SK-N-SH (cell line): Measurements from ENCODE around the gene ACKR3. TPM values are rescaled to one million over a fixed set of nuclear protein-coding genes. Genes with fewer than 3 reads are reported as not detected.
A peak's percentile ranks its signal among the peaks of the same experiment; 100 is the strongest.

ENCODE experiments used
- CTCF ChIA-PET: fragments of 300-600, 350-600 bp; formaldehyde crosslinking; extraction: SDS; loops from one replicate; lab custom pipeline; 2021; lab: Yijun Ruan, JAX
- POLR2A ChIA-PET: fragments of 350-600 bp; sonication (Branson Sonifier 250); formaldehyde crosslinking; extraction: SDS; loops from one replicate; lab custom pipeline; 2020; ENCODE audit warnings: antibody characterized with exemption, inconsistent platforms; lab: Yijun Ruan, JAX
- DNase-seq: peaks from one replicate; pipeline ENCODE4 v3.0.0; 2012
- H2AFZ ChIP-seq: fragments of 200-600 bp; sonication (generic); 2 replicates; pipeline ENCODE4 v1.8.1; 2016; ENCODE audit warnings: antibody characterized with exemption, mild to moderate bottlenecking, low read depth
- H3F3A ChIP-seq: fragments of 200-600 bp; sonication (generic); replicated peaks from 2 replicates; pipeline ENCODE3; 2016; ENCODE audit warnings: antibody characterized with exemption, mild to moderate bottlenecking; ENCODE audit not compliant: insufficient read depth
- H3K27ac ChIP-seq, 2 experiments: fragments of 200-500 bp in 1 of 2; fragments of 200-600 bp in 1 of 2; sonication (Bioruptor generic) in 1 of 2; sonication (generic), shearing (Covaris generic) in 1 of 2; 2 replicates each; pipeline versions ENCODE4 v1.5.1 to v1.6.1; 2014 to 2016; ENCODE audit warnings: low read depth in 2 of 2, inconsistent platforms in 1 of 2, low read length in 1 of 2, mild to moderate bottlenecking in 1 of 2, mixed read lengths in 1 of 2
- H3K27me3 ChIP-seq: fragments of 200-600 bp; sonication (generic), shearing (Covaris generic); 2 replicates; pipeline ENCODE4 v1.6.1; 2016; ENCODE audit warnings: mixed run types; ENCODE audit not compliant: insufficient read depth
- H3K36me3 ChIP-seq, 2 experiments: fragments of 200-500 bp in 1 of 2; fragments of 200-600 bp in 1 of 2; sonication (Bioruptor generic) in 1 of 2; sonication (generic) in 1 of 2; replicated peaks in 1 of 2; 2 replicates each; pipeline versions ENCODE3 to v1.5.1; 2014 to 2016; ENCODE audit warnings: low read length in 1 of 2, mild to moderate bottlenecking in 1 of 2; ENCODE audit not compliant: insufficient read depth in 2 of 2, control insufficient read depth in 1 of 2
- H3K4me1 ChIP-seq, 2 experiments: fragments of 200-500 bp in 1 of 2; fragments of 200-600 bp in 1 of 2; sonication (Bioruptor generic) in 1 of 2; sonication (generic), shearing (Covaris generic) in 1 of 2; 2 replicates each; pipeline versions ENCODE4 v1.5.1 to v1.6.1; 2014 to 2016; ENCODE audit warnings: low read depth in 1 of 2, low read length in 1 of 2, mixed run types in 1 of 2; ENCODE audit not compliant: insufficient read depth in 2 of 2, control insufficient read depth in 1 of 2
- H3K4me2 ChIP-seq: fragments of 200-600 bp; sonication (generic), shearing (Covaris generic); 2 replicates; pipeline ENCODE4 v1.6.1; 2017; ENCODE audit warnings: mixed run types
- H3K4me3 ChIP-seq, 2 experiments: fragments of 200-500 bp in 1 of 2; fragments of 200-600 bp in 1 of 2; sonication (Bioruptor generic) in 1 of 2; sonication (generic), shearing (Covaris generic) in 1 of 2; 2 replicates each; pipeline versions ENCODE4 v1.5.1 to v1.8.1; 2014 to 2016; ENCODE audit warnings: low read depth in 2 of 2, inconsistent platforms in 1 of 2, low read length in 1 of 2, mild to moderate bottlenecking in 1 of 2, mixed read lengths in 1 of 2, moderate library complexity in 1 of 2
- H3K79me2 ChIP-seq: fragments of 200-600 bp; sonication (generic); 2 replicates; pipeline ENCODE4 v1.8.1; 2017; ENCODE audit warnings: mild to moderate bottlenecking; ENCODE audit not compliant: insufficient read depth
- H3K9ac ChIP-seq: fragments of 200-600 bp; sonication (generic); 2 replicates; pipeline ENCODE4 v1.6.1; 2017; ENCODE audit warnings: mixed run types
- H3K9me2 ChIP-seq: fragments of 200-600 bp; sonication (generic); 2 replicates; pipeline ENCODE4 v1.6.1; 2017; ENCODE audit warnings: mixed run types
- H3K9me3 ChIP-seq: fragments of 200-600 bp; sonication (generic); 2 replicates; pipeline ENCODE4 v1.6.1; 2017; ENCODE audit warnings: mixed run types, mild to moderate bottlenecking, moderate library complexity
- H4K20me1 ChIP-seq: fragments of 200-600 bp; sonication (generic); 2 replicates; pipeline ENCODE4 v1.6.1; 2017; ENCODE audit warnings: mild to moderate bottlenecking, mixed run types; ENCODE audit not compliant: insufficient read depth
- CHD2 ChIP-seq: fragments of 150-350 bp; IDR thresholded peaks from 2 replicates; pipeline ENCODE4 v1.6.1; 2018; ENCODE audit warnings: low read length; ENCODE audit not compliant: partially characterized antibody
- EZH2phosphoT487 ChIP-seq: fragments of 200-600 bp; sonication (generic); IDR thresholded peaks from 2 replicates; pipeline ENCODE4 v1.6.1; 2017; ENCODE audit warnings: low read depth, mixed run types, mild to moderate bottlenecking, antibody characterized with exemption, moderate library complexity, borderline replicate concordance
- FOXJ3 ChIP-seq: sonication (generic); formaldehyde crosslinking; IDR thresholded peaks from 2 replicates; pipeline ENCODE4 v1.5.1; 2020; ENCODE audit warnings: mild to moderate bottlenecking, missing genetic modification reagents
- FOXM1 ChIP-seq: IDR thresholded peaks from 2 replicates; pipeline ENCODE4 v1.4.0; 2012; ENCODE audit warnings: low read depth, mild to moderate bottlenecking
- IRF3 ChIP-seq: fragments of 150-350 bp; IDR thresholded peaks from 2 replicates; pipeline ENCODE4 v1.6.1; 2016; ENCODE audit warnings: mild to moderate bottlenecking, low read depth, low read length
- JUND ChIP-seq: IDR thresholded peaks from 2 replicates; pipeline ENCODE4 v1.4.0; 2012
- MAX ChIP-seq: IDR thresholded peaks from 2 replicates; pipeline ENCODE4 v1.4.0; 2012; ENCODE audit warnings: low read depth
- MEF2A ChIP-seq: IDR thresholded peaks from 2 replicates; pipeline ENCODE4 v1.4.0; 2012; ENCODE audit warnings: low read depth, borderline replicate concordance
- NFIC ChIP-seq: IDR thresholded peaks from 2 replicates; pipeline ENCODE4 v1.4.0; 2012; ENCODE audit warnings: borderline replicate concordance
- POLR2AphosphoS5 ChIP-seq: IDR thresholded peaks from 2 replicates; pipeline ENCODE4 v1.6.1; 2012; ENCODE audit warnings: low read depth, low read length
- RCOR1 ChIP-seq: fragments of 150-350 bp; IDR thresholded peaks from 2 replicates; pipeline ENCODE4 v1.6.1; 2017; ENCODE audit warnings: antibody characterized with exemption, low read length
- REST ChIP-seq: IDR thresholded peaks from 2 replicates; pipeline ENCODE4 v1.6.1; 2012; ENCODE audit warnings: mild to moderate bottlenecking, low read depth, low read length, moderate library complexity
- TCF12 ChIP-seq: IDR thresholded peaks from 2 replicates; pipeline ENCODE4 v1.4.0; 2012
- TEAD4 ChIP-seq: IDR thresholded peaks from 2 replicates; pipeline ENCODE4 v1.4.0; 2012; ENCODE audit warnings: mild to moderate bottlenecking, borderline replicate concordance; ENCODE audit not compliant: insufficient read depth
- WGBS: methylation state at CpG from one replicate; pipeline ENCODE4 v1.1.6; 2017; ENCODE audit warnings: low lambda C conversion rate; 5-methylcytosine and 5-hydroxymethylcytosine counted together
- polyA plus RNA-seq, 3 experiments: library from polyadenylated mRNA; depleted of rRNA; stranded (reverse); fragments of >200 nt; gene quantifications; 2 replicates each; pipeline ENCODE4 v1.2.3, GENCODE V29; 2012
- TF ChIP-seq, protein P1 (sequence below): fragments of 200-600 bp; sonication (generic); IDR thresholded peaks from 2 replicates; pipeline ENCODE4 v1.6.1; 2017; ENCODE audit warnings: antibody characterized with exemption, mild to moderate bottlenecking, moderate library complexity

Gene ACKR3
- polyA plus RNA-seq, 1 of the 3 experiments (the other 2 are of a cell fraction): not detected

DNA sequence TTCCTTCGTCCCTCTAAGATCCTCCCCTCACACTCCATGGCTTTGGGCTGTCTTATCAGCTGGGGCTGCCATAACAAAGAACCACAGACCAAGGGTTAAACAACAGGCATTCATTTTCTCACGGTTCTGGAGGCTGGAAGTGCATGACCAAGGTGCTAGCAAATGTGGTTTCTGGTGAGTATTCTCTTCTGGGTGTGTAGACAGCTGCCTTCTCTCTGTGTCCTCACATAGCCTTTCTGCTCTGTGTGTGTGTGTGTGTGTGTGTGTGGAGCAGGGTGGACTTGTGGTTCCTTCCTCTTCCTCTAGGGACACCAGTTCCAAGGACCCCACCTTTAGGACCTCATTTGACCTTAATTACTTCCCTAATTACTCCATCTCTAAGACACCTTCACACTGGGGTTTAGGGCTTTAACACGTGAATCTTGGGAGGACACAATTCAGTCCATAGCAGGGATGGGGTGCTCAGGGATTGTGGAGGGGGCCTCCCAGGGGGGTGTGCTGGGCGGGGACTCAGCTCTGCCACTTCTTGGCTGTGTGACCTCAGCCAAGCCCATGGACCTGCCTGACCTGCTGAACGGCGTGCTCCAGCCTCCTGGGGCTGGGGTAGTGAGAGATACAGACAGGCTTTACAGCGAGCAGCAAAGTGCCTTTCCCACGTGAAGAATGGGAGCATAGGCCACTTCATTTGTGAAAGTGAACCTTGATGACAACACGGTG is 38.0 kb downstream of the ACKR3 start:
- Histone ChIP-seq H2AFZ (no peak overlapping the region), H3K9me2 (no peaks in the 10 kb centered on the region), H3K4me1 (peaks cover 0 to 3% of the 10 kb centered on the region in 2 experiments; a peak in 1 of 4 replicates), H3K4me3 (no peak overlapping the region), H3K4me2 (no peak overlapping the region), H3K36me3 (no peaks in the 10 kb centered on the region), H4K20me1 (no peaks in the 10 kb centered on the region), H3K27me3 (peaks cover 10% of the 10 kb centered on the region; the same call in 1 of the 2 replicates), H3K79me2 (no peaks in the 10 kb centered on the region), H3K27ac (no peak overlapping the region), H3F3A (no peaks in the 10 kb centered on the region), H3K9me3 (no peaks in the 10 kb centered on the region), H3K9ac (no peak overlapping the region)
- WGBS: 12% methylated on average over 9 of the region's 9 CpGs
- TF ChIP-seq POLR2AphosphoS5: no peak
- TF ChIP-seq MAX: no peak
- TF ChIP-seq FOXJ3 (CRISPR knock-in tag): no peak
- TF ChIP-seq, protein P1, sequence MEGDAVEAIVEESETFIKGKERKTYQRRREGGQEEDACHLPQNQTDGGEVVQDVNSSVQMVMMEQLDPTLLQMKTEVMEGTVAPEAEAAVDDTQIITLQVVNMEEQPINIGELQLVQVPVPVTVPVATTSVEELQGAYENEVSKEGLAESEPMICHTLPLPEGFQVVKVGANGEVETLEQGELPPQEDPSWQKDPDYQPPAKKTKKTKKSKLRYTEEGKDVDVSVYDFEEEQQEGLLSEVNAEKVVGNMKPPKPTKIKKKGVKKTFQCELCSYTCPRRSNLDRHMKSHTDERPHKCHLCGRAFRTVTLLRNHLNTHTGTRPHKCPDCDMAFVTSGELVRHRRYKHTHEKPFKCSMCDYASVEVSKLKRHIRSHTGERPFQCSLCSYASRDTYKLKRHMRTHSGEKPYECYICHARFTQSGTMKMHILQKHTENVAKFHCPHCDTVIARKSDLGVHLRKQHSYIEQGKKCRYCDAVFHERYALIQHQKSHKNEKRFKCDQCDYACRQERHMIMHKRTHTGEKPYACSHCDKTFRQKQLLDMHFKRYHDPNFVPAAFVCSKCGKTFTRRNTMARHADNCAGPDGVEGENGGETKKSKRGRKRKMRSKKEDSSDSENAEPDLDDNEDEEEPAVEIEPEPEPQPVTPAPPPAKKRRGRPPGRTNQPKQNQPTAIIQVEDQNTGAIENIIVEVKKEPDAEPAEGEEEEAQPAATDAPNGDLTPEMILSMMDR: 0 out of 2 replicates have a peak, but pooled peaks have one; percentile 6
- TF ChIP-seq CHD2: no peak
- no peak for TF ChIP-seq REST
- no peak for TF ChIP-seq FOXM1
- no peak for TF ChIP-seq JUND
- ChIA-PET CTCF (no interaction called here), POLR2A (no interaction called here)
- DNase-seq: peak; percentile 19

DNA sequence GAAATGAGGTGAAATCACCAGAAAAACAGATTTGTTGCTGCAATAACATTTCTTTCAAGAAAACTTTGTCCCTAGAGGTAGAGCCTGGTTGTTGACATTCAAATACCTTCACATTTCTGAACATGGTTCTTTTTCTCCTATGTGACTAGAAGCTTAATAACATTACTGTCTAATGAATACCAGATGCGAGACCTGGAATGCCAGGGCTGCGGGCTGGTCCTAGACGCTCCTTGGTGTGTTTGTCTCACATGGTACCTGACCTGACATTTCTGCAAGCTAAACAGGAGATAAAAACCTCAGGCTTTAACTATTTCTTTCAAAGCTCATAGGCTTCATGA is 38.5 kb downstream of the ACKR3 start:
- Histone ChIP-seq H2AFZ (no peak overlapping the region), H3K36me3 (no peaks in the 10 kb centered on the region), H4K20me1 (no peaks in the 10 kb centered on the region), H3F3A (no peaks in the 10 kb centered on the region), H3K27me3 (peaks cover 10% of the 10 kb centered on the region; the same call in 1 of the 2 replicates), H3K9me2 (no peaks in the 10 kb centered on the region), H3K79me2 (no peaks in the 10 kb centered on the region), H3K9me3 (no peaks in the 10 kb centered on the region), H3K4me2 (no peak overlapping the region), H3K9ac (no peak overlapping the region), H3K27ac (no peak overlapping the region), H3K4me1 (peaks cover 0 to 3% of the 10 kb centered on the region in 2 experiments; a peak in 1 of 4 replicates), H3K4me3 (no peak overlapping the region)
- TF ChIP-seq TEAD4: no peak
- no peak for TF ChIP-seq EZH2phosphoT487
- TF ChIP-seq MAX: no peak
- peak; percentile 51; the same call in 1 of the 2 replicates for TF ChIP-seq RCOR1
- TF ChIP-seq IRF3: no peak
- peak; percentile 33; the same call in 1 of the 2 replicates for TF ChIP-seq TCF12
- no peak for TF ChIP-seq MEF2A
- no peak for TF ChIP-seq FOXM1
- no peak for TF ChIP-seq NFIC
- 10% methylated on average over 3 of the region's 3 CpGs for WGBS
- POLR2A ChIA-PET: no interaction called here
- peak; percentile 64 for DNase-seq
- CTCF ChIA-PET: no interaction called here
